Liver (tissue), 9 donors: ENCODE measurements around the gene TCF7L2. TPM values are rescaled to one million over a fixed set of nuclear protein-coding genes. Genes with fewer than 3 reads are reported as not detected.

Experiments used
- DNase-seq: peaks from one replicate; pipeline ENCODE4 v3.0.0-alpha.2; 2017; ENCODE audit warnings: low spot score
- H3K27ac ChIP-seq, 2 donors: one replicate each; pipeline ENCODE4 v1.7.0; 2013; ENCODE audit warnings: inconsistent platforms in 2 of 2, low read length in 2 of 2, control low read depth in 1 of 2, low read depth in 1 of 2, mild to moderate bottlenecking in 1 of 2
- H3K27me3 ChIP-seq, 4 donors: one replicate each; pipeline versions ENCODE4 v1.6.1 to v1.7.0; 2013; ENCODE audit warnings: low read length in 3 of 4, inconsistent platforms in 1 of 4, mild to moderate bottlenecking in 1 of 4, moderate library complexity in 1 of 4; ENCODE audit not compliant: control insufficient read depth in 4 of 4, insufficient read depth in 4 of 4
- H3K36me3 ChIP-seq, 4 donors: one replicate each; pipeline versions ENCODE4 v1.6.1 to v1.7.0; 2013; ENCODE audit warnings: low read length in 3 of 4, mild to moderate bottlenecking in 3 of 4, low read depth in 1 of 4, moderate library complexity in 1 of 4; ENCODE audit not compliant: control insufficient read depth in 4 of 4, insufficient read depth in 3 of 4
- H3K4me1 ChIP-seq, 4 donors: one replicate each; pipeline versions ENCODE4 v1.6.1 to v1.7.0; 2013; ENCODE audit warnings: low read length in 3 of 4, mild to moderate bottlenecking in 3 of 4, moderate library complexity in 1 of 4; ENCODE audit not compliant: control insufficient read depth in 4 of 4, insufficient read depth in 4 of 4
- H3K4me3 ChIP-seq, 3 donors: one replicate each; pipeline versions ENCODE4 v1.6.1 to v1.7.0; 2013; ENCODE audit warnings: low read length in 3 of 3, control low read depth in 1 of 3, low read depth in 1 of 3, mild to moderate bottlenecking in 1 of 3
- H3K9ac ChIP-seq, 2 donors: one replicate each; pipeline ENCODE4 v1.7.0; 2013; ENCODE audit warnings: low read length in 2 of 2, mild to moderate bottlenecking in 2 of 2, moderate library complexity in 2 of 2, control low read depth in 1 of 2, low read depth in 1 of 2
- H3K9me3 ChIP-seq, 4 donors: one replicate each; pipeline versions ENCODE4 v1.6.1 to v1.7.0; 2013; ENCODE audit warnings: low read length in 3 of 4; ENCODE audit not compliant: control insufficient read depth in 4 of 4
- EGR1 ChIP-seq, 2 donors: IDR thresholded peaks; 2 replicates each; pipeline ENCODE4 v1.6.1; 2016 to 2018; ENCODE audit warnings: antibody characterized with exemption in 2 of 2, low read depth in 2 of 2
- FOXA1 ChIP-seq: IDR thresholded peaks from 2 replicates; pipeline ENCODE4 v1.6.1; 2016; ENCODE audit warnings: antibody characterized with exemption
- FOXA2 ChIP-seq: IDR thresholded peaks from 2 replicates; pipeline ENCODE4 v1.6.1; 2016; ENCODE audit warnings: antibody characterized with exemption
- GABPA ChIP-seq, 2 donors: IDR thresholded peaks in 1 of 2; conservative IDR thresholded peaks in 1 of 2; 2 replicates each; pipeline ENCODE4 v1.6.1; 2016; ENCODE audit warnings: antibody characterized with exemption in 2 of 2, mild to moderate bottlenecking in 1 of 2, moderate library complexity in 1 of 2
- HNF4A ChIP-seq, 2 donors: conservative IDR thresholded peaks; 2 replicates each; pipeline ENCODE4 v1.6.1; 2016; ENCODE audit warnings: antibody characterized with exemption in 2 of 2, mild to moderate bottlenecking in 2 of 2
- HNF4G ChIP-seq: IDR thresholded peaks from 2 replicates; pipeline ENCODE4 v1.6.1; 2016; ENCODE audit warnings: antibody characterized with exemption
- JUND ChIP-seq, 2 donors: IDR thresholded peaks; 2 replicates each; pipeline ENCODE4 v1.6.1; 2016; ENCODE audit warnings: antibody characterized with exemption in 2 of 2
- NR2F2 ChIP-seq: IDR thresholded peaks from 2 replicates; pipeline ENCODE4 v1.6.1; 2016; ENCODE audit warnings: antibody characterized with exemption
- RAD21 ChIP-seq, 2 donors: IDR thresholded peaks; 2 replicates each; pipeline ENCODE4 v1.6.1; 2016; ENCODE audit warnings: antibody characterized with exemption in 2 of 2, mild to moderate bottlenecking in 2 of 2
- RXRA ChIP-seq, 2 donors: IDR thresholded peaks; 2 replicates each; pipeline ENCODE4 v1.6.1; 2017 to 2018; ENCODE audit warnings: antibody characterized with exemption in 2 of 2, mild to moderate bottlenecking in 1 of 2
- SP1 ChIP-seq: IDR thresholded peaks from 2 replicates; pipeline ENCODE4 v1.6.1; 2018; ENCODE audit warnings: antibody characterized with exemption, mild to moderate bottlenecking
- TAF1 ChIP-seq: conservative IDR thresholded peaks from 2 replicates; pipeline ENCODE4 v1.6.1; 2016; ENCODE audit warnings: antibody characterized with exemption, mild to moderate bottlenecking
- YY1 ChIP-seq: IDR thresholded peaks from 2 replicates; pipeline ENCODE4 v1.6.1; 2016; ENCODE audit warnings: antibody characterized with exemption, mild to moderate bottlenecking
- WGBS: extraction: QIAGEN DNeasy Blood & Tissue Kit; methylation state at CpG from one replicate; pipeline ENCODE4 v1.1.7; 2013; 5-methylcytosine and 5-hydroxymethylcytosine counted together
- polyA plus RNA-seq, 2 donors: library from polyadenylated mRNA; stranded (reverse) in 1 of 2; unstranded in 1 of 2; fragments of 200-250 nt in 1 of 2; fragments of >200 nt in 1 of 2; fragmentation: Nextera tagmentation in 1 of 2; extraction: Ambion mirVana in 1 of 2; gene quantifications; one replicate each; pipeline versions ENCODE4 v1.2.1 to v1.2.3, GENCODE V29; 2013 to 2015
- total RNA-seq, 2 donors: library from RNA; depleted of rRNA; stranded (reverse); fragments of >200 nt; gene quantifications; one replicate each; pipeline ENCODE4 v1.2.3, GENCODE V29; 2014
- TF ChIP-seq, protein P1 (sequence below): IDR thresholded peaks from 2 replicates; pipeline ENCODE4 v1.6.1; 2016; ENCODE audit warnings: antibody characterized with exemption
- TF ChIP-seq, protein P2 (sequence below): IDR thresholded peaks from 2 replicates; pipeline ENCODE4 v1.6.1; 2016; ENCODE audit warnings: antibody characterized with exemption, mild to moderate bottlenecking
- TF ChIP-seq, protein P3 (sequence below): IDR thresholded peaks from 2 replicates; pipeline ENCODE4 v1.6.1; 2016; ENCODE audit warnings: antibody characterized with exemption
- TF ChIP-seq, protein P4 (sequence below): fragments of 150-350 bp; IDR thresholded peaks from 2 replicates; pipeline ENCODE4 v1.5.1; 2017; ENCODE audit warnings: improper control_type of control experiment, low read depth, low read length; ENCODE audit not compliant: missing input control
- donor health status: healthy.
- donor health status: healthy.
- donor health status: healthy.
- donor health status: healthy.
- donor health status: healthy.

Gene TCF7L2
- total and polyA plus RNA-seq, 4 donors = 4.9 to 18.0 (median 8.3) TPM

DNA sequence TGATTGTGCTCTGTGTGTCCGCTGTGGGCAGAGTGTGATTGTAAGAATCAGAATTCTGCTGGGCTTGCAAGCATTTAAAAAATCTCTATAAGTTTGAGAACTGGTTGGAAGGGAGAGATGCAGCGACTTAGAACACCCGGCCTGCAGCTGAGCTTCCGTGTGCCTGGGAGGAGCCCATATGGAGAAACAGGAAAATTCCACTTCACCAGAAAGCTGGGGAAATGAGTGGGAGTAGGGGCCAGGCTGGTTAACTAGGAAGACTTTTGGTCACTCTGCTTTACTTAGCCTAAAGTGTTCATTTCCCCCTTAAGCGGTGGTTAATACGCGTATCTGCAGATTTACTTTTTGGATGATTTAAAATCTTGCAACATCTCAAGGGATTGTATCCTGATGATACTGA is 72.2 kb downstream of the TCF7L2 start:
- 74% methylated on average over 7 of the region's 7 CpGs for WGBS
- Histone ChIP-seq H3K9me3 (no peaks in the 10 kb centered on the region), H3K4me1 (peaks cover 19 to 62% (median 52%) of the 10 kb centered on the region in 4 donors), H3K9ac (peak overlapping the region in 1 of 2 donors; percentile 41), H3K27me3 (no peaks in the 10 kb centered on the region), H3K27ac (peak overlapping the region; percentile 74 to 97), H3K4me3 (no peak overlapping the region), H3K36me3 (no peaks in the 10 kb centered on the region)
- TF ChIP-seq YY1 = no peak
- TF ChIP-seq, protein P1, sequence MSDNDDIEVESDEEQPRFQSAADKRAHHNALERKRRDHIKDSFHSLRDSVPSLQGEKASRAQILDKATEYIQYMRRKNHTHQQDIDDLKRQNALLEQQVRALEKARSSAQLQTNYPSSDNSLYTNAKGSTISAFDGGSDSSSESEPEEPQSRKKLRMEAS = no peak
- TF ChIP-seq, protein P2, sequence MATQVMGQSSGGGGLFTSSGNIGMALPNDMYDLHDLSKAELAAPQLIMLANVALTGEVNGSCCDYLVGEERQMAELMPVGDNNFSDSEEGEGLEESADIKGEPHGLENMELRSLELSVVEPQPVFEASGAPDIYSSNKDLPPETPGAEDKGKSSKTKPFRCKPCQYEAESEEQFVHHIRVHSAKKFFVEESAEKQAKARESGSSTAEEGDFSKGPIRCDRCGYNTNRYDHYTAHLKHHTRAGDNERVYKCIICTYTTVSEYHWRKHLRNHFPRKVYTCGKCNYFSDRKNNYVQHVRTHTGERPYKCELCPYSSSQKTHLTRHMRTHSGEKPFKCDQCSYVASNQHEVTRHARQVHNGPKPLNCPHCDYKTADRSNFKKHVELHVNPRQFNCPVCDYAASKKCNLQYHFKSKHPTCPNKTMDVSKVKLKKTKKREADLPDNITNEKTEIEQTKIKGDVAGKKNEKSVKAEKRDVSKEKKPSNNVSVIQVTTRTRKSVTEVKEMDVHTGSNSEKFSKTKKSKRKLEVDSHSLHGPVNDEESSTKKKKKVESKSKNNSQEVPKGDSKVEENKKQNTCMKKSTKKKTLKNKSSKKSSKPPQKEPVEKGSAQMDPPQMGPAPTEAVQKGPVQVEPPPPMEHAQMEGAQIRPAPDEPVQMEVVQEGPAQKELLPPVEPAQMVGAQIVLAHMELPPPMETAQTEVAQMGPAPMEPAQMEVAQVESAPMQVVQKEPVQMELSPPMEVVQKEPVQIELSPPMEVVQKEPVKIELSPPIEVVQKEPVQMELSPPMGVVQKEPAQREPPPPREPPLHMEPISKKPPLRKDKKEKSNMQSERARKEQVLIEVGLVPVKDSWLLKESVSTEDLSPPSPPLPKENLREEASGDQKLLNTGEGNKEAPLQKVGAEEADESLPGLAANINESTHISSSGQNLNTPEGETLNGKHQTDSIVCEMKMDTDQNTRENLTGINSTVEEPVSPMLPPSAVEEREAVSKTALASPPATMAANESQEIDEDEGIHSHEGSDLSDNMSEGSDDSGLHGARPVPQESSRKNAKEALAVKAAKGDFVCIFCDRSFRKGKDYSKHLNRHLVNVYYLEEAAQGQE = no peak
- TF ChIP-seq HNF4G = no peak
- TF ChIP-seq JUND (IDR thresholded peaks at IDR 0.05) = no peak
- no peak for TF ChIP-seq FOXA2
- TF ChIP-seq, protein P3, sequence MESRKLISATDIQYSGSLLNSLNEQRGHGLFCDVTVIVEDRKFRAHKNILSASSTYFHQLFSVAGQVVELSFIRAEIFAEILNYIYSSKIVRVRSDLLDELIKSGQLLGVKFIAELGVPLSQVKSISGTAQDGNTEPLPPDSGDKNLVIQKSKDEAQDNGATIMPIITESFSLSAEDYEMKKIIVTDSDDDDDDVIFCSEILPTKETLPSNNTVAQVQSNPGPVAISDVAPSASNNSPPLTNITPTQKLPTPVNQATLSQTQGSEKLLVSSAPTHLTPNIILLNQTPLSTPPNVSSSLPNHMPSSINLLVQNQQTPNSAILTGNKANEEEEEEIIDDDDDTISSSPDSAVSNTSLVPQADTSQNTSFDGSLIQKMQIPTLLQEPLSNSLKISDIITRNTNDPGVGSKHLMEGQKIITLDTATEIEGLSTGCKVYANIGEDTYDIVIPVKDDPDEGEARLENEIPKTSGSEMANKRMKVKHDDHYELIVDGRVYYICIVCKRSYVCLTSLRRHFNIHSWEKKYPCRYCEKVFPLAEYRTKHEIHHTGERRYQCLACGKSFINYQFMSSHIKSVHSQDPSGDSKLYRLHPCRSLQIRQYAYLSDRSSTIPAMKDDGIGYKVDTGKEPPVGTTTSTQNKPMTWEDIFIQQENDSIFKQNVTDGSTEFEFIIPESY = no peak
- TF ChIP-seq, protein P4, sequence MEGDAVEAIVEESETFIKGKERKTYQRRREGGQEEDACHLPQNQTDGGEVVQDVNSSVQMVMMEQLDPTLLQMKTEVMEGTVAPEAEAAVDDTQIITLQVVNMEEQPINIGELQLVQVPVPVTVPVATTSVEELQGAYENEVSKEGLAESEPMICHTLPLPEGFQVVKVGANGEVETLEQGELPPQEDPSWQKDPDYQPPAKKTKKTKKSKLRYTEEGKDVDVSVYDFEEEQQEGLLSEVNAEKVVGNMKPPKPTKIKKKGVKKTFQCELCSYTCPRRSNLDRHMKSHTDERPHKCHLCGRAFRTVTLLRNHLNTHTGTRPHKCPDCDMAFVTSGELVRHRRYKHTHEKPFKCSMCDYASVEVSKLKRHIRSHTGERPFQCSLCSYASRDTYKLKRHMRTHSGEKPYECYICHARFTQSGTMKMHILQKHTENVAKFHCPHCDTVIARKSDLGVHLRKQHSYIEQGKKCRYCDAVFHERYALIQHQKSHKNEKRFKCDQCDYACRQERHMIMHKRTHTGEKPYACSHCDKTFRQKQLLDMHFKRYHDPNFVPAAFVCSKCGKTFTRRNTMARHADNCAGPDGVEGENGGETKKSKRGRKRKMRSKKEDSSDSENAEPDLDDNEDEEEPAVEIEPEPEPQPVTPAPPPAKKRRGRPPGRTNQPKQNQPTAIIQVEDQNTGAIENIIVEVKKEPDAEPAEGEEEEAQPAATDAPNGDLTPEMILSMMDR = no peak
- no peak for TF ChIP-seq GABPA (IDR thresholded peaks at IDR 0.05 in 1 of 2, conservative IDR thresholded peaks at IDR 0.05 in 1 of 2)
- TF ChIP-seq HNF4A (conservative IDR thresholded peaks at IDR 0.05) = no peak
- TF ChIP-seq SP1 = no peak
- no peak for TF ChIP-seq NR2F2
- no peak for TF ChIP-seq RAD21 (IDR thresholded peaks at IDR 0.05)
- TF ChIP-seq EGR1 (IDR thresholded peaks at IDR 0.05; ENCODE audit: low read depth in 2 of 2) = no peak
- no peak for TF ChIP-seq TAF1
- TF ChIP-seq FOXA1 = no peak
- DNase-seq = no peak

DNA sequence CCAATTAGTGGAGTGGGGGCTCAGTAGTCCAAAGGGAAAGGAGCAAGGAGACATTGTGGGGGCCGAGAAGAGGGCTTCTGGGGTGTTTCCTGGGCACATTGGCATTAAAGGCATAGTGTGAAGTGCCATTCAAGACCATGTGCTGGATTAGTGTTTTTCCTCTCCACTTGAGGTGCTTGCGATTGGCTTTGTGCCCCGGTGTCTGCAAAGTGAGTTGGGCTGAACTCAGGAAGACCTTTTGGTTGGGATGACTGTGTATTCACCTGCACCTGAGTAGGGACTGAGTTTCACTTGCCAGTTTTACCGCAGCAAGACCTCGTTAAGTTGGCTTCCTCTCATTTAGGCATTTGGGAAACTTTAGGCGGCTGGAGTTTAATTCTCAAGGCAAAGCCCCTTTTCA is 73.0 kb downstream of the TCF7L2 start:
- Histone ChIP-seq H3K36me3 (no peaks in the 10 kb centered on the region), H3K27ac (peak overlapping the region; percentile 56 to 97), H3K27me3 (no peaks in the 10 kb centered on the region), H3K4me3 (no peak overlapping the region), H3K9ac (no peak overlapping the region), H3K9me3 (no peaks in the 10 kb centered on the region), H3K4me1 (peaks cover 19 to 58% (median 50%) of the 10 kb centered on the region in 4 donors)
- no peak for DNase-seq
- TF ChIP-seq FOXA2 (no peak), FOXA1 (no peak), RXRA (IDR thresholded peaks at IDR 0.05) (peak in 1 of 2 donors; percentile 22)
- TF ChIP-seq, protein P1 = no peak
- TF ChIP-seq, protein P2 = no peak
- 60% methylated on average over 6 of the region's 6 CpGs for WGBS
